PC-9 (cell line): ENCODE data around the gene IQCB1. TPM values are rescaled to one million over a fixed set of nuclear protein-coding genes. Genes with fewer than 3 reads are reported as not detected.
"Not testable (repeated sequence)": the region's sequence is repeated elsewhere in the genome, so short reads cannot be mapped to it uniquely, and the experiment has no call there.

Source experiments
- BruUV-seq: library from RNA; stranded (reverse); fragments of 400-500 nt; replicated peaks from 2 replicates; lab custom pipeline; 2021; lab: Mats Ljungman, UMichigan
- CTCF ChIA-PET: fragments of 300-600 bp; sonication (Branson Sonifier 250); formaldehyde crosslinking; loops from one replicate; lab custom pipeline; 2022; ENCODE audit warnings: antibody characterized with exemption; lab: Charles Lee
- POLR2A ChIA-PET: fragments of 300-600 bp; sonication (Branson Sonifier 250); formaldehyde crosslinking; loops from one replicate; lab custom pipeline; 2022; ENCODE audit warnings: antibody characterized with exemption; ENCODE audit not compliant: unreplicated experiment; lab: Charles Lee
- DNase-seq, 2 experiments: peaks; one replicate each; pipeline versions ENCODE4 v3.0.0 to v3.0.0-alpha.2; 2015 to 2022; ENCODE audit warnings: mixed read lengths in 1 of 2
- H2AFZ ChIP-seq: fragments of 200-600 bp; sonication (generic); 2 replicates; pipeline ENCODE4 v1.8.1; 2017; ENCODE audit warnings: antibody characterized with exemption
- H3F3A ChIP-seq: fragments of 200-600 bp; sonication (generic); 2 replicates; pipeline ENCODE4 v1.8.1; 2017; ENCODE audit warnings: antibody characterized with exemption, mild to moderate bottlenecking, low read depth; ENCODE audit not compliant: insufficient read depth
- H3K27ac ChIP-seq: fragments of 200-600 bp; sonication (generic); 2 replicates; pipeline ENCODE4 v1.6.1; 2016; ENCODE audit warnings: mixed run types
- H3K27me3 ChIP-seq: fragments of 200-600 bp; sonication (generic); 2 replicates; pipeline ENCODE4 v1.6.1; 2016; ENCODE audit warnings: low read depth, mixed run types; ENCODE audit not compliant: insufficient read depth
- H3K36me3 ChIP-seq: fragments of 200-600 bp; sonication (generic); 2 replicates; pipeline ENCODE4 v1.6.1; 2016; ENCODE audit warnings: low read depth, mixed run types
- H3K4me1 ChIP-seq: fragments of 200-600 bp; sonication (generic); replicated peaks from 2 replicates; pipeline ENCODE4 v1.6.1; 2016; ENCODE audit warnings: mixed run types; ENCODE audit not compliant: insufficient read depth
- H3K4me2 ChIP-seq: fragments of 200-600 bp; sonication (generic); 2 replicates; pipeline ENCODE4 v1.6.1; 2017; ENCODE audit warnings: mixed run types
- H3K4me3 ChIP-seq: fragments of 200-600 bp; sonication (generic); 2 replicates; pipeline ENCODE4 v1.6.1; 2016; ENCODE audit warnings: mixed run types
- H3K79me2 ChIP-seq: fragments of 200-600 bp; sonication (generic); 2 replicates; pipeline ENCODE4 v1.6.1; 2017; ENCODE audit warnings: low read depth, mixed run types
- H3K9me2 ChIP-seq: fragments of 200-600 bp; sonication (generic); 2 replicates; pipeline ENCODE4 v1.8.1; 2017; ENCODE audit warnings: mild to moderate bottlenecking; ENCODE audit not compliant: insufficient read depth
- H3K9me3 ChIP-seq: fragments of 200-600 bp; sonication (generic); 2 replicates; pipeline ENCODE4 v1.8.1; 2016; ENCODE audit warnings: low read depth; ENCODE audit not compliant: insufficient read depth
- H4K20me1 ChIP-seq: fragments of 200-600 bp; sonication (generic); 2 replicates; pipeline ENCODE4 v1.8.1; 2017; ENCODE audit not compliant: insufficient read depth
- EZH2 ChIP-seq: fragments of 200-600 bp; sonication (generic); IDR thresholded peaks from 2 replicates; pipeline ENCODE4 v1.8.0; 2017; ENCODE audit warnings: antibody characterized with exemption, low read depth
- intact Hi-C: fragments of 100-400 bp; cut with micrococcal nuclease; formaldehyde crosslinking; loops from one replicate; pipeline ENCODE4 v1.10.0; 2022; ENCODE audit not compliant: unreplicated experiment
- total RNA-seq: library from RNA; stranded (reverse); gene quantifications from 2 replicates; pipeline ENCODE4 v1.2.3, GENCODE V29; 2021
- TF ChIP-seq, protein P1 (sequence below): fragments of 200-600 bp; sonication (generic); conservative IDR thresholded peaks from 2 replicates; pipeline ENCODE4 v1.6.1; 2017; ENCODE audit warnings: mixed run types, antibody characterized with exemption, mild to moderate bottlenecking, moderate library complexity

The IQCB1 gene
- total RNA-seq, 1 experiment from 2014 or later = 14.8 TPM

DNA sequence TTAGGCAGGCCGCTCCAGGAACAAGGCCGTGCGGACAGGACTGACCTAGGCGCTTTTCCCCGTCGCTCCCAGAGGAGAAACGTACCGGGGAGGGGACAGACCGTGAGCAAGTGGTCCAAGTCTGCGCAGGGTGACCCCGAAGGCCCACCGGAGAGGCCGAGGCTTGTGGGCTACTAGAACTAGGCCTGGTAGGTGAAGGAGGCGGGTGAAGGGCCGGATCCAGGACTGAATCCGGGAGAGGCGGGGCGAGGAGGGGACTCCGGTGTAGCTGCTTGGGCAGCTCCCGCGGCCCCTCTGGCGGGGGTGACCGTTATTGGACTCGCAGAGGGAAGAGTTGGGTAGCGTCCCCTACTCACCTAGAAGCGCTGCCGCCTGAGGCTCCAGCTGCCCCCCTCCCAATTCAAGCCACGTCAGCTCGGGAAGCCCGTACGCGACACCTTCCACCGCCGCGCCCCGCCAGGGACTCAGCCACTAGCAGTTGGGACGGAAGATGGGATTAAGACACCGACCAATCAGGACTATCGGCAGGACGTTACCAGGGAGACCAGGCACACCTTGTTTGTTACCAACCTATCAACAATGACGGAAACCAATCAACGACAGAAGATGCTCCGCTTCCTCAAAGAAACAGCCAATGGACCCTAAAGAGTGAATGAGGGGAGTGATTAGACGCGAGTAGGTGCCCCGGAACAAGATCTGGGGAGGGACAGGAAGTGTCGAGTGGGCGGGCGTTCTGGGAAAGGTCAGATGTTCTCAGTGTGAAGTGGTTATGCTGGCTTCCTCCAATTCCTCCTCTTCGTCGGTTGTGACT lies 85.4 kb downstream of the IQCB1 start, which contains the start of gene GOLGB1:
TSS of gene GOLGB1 (minus strand) at position 466 of the 811 bp plus-strand sequence. CDS start 18,770 bp downstream, outside the sequence.
- Histone ChIP-seq H3K4me2 (peak within 1 kb of the TSS; percentile 94), H3K79me2 (peaks cover 53% of the 10 kb centered on the region), H2AFZ (peak within 1 kb of the TSS; percentile 87), H3K27me3 (no peaks in the 10 kb centered on the region), H4K20me1 (peaks cover 28% of the 10 kb centered on the region), H3K9me2 (no peaks in the 10 kb centered on the region), H3F3A (peaks cover 12% of the 10 kb centered on the region; the same call in 1 of the 2 replicates), H3K36me3 (no peaks in the 10 kb centered on the region), H3K4me3 (peak within 1 kb of the TSS; percentile 75), H3K4me1 (peaks cover 33% of the 10 kb centered on the region), H3K27ac (peak within 1 kb of the TSS; percentile 72), H3K9me3 (no peaks in the 10 kb centered on the region)
- DNase-seq = peak; percentile 94 to 100
- ChIA-PET CTCF (interaction anchor here (0.7 kb wide), 1 partner anchor 203 kb away, joined by 3 read pairs; no protein-coding TSS in a partner anchor), POLR2A (interaction anchor here (0.6 to 0.7 kb wide), 3 partner anchors 60 to 1141 kb away, joined by 4 to 6 read pairs (median 6); partner anchors contain the start of genes EAF2 and IQCB1)
- intact Hi-C loops = loop anchor here (2.0 kb wide), 1 partner anchor 85 kb away; the partner anchor contains the start of genes EAF2 and IQCB1
- TF ChIP-seq EZH2 = no peak
- TF ChIP-seq, protein P1, sequence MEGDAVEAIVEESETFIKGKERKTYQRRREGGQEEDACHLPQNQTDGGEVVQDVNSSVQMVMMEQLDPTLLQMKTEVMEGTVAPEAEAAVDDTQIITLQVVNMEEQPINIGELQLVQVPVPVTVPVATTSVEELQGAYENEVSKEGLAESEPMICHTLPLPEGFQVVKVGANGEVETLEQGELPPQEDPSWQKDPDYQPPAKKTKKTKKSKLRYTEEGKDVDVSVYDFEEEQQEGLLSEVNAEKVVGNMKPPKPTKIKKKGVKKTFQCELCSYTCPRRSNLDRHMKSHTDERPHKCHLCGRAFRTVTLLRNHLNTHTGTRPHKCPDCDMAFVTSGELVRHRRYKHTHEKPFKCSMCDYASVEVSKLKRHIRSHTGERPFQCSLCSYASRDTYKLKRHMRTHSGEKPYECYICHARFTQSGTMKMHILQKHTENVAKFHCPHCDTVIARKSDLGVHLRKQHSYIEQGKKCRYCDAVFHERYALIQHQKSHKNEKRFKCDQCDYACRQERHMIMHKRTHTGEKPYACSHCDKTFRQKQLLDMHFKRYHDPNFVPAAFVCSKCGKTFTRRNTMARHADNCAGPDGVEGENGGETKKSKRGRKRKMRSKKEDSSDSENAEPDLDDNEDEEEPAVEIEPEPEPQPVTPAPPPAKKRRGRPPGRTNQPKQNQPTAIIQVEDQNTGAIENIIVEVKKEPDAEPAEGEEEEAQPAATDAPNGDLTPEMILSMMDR = no peak
- no TSS peak for BruUV-seq

DNA sequence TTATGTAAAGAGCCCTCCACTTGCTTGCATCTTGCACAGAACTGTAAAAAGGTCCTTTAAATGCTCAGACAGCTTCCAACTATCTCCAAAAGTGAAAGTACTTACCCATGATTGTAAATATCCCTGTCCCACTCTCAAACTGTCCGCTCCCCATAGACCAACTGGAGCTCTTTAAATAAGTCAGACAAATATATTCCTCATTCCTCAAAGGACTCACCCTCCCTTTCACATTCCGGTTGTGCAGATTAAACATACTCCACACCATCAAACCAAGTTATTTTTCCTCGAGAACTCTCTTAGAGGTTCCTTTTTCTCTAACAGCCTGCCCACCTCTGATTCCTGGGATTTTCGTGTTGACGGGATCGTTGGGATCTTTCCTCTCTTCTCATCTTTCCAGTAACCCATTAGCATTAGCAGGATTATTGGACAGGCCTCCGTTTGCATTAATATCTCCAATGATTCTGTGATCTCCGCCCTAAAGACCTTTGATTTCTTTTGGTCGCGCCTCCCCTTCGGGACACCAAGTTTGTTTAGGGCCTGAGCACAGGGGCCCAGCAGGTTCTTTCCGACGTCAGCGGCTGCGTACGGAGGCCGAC lies 86.1 kb downstream of the IQCB1 start:
- peak in 1 of 2 experiments; percentile 58 for DNase-seq
- Histone ChIP-seq H3K27me3 (no peaks in the 10 kb centered on the region), H2AFZ (peak overlapping the region; percentile 87), H3K4me3 (peak overlapping the region; percentile 75), H3K9me3 (no peaks in the 10 kb centered on the region), H3K79me2 (peaks cover 60% of the 10 kb centered on the region), H3K4me1 (peaks cover 33% of the 10 kb centered on the region), H3K9me2 (no peaks in the 10 kb centered on the region), H3F3A (peaks cover 12% of the 10 kb centered on the region; the same call in 1 of the 2 replicates), H4K20me1 (peaks cover 34% of the 10 kb centered on the region), H3K4me2 (peak overlapping the region; percentile 94), H3K36me3 (no peaks in the 10 kb centered on the region), H3K27ac (peak overlapping the region; percentile 72)
- TSS peak; percentile 70 for BruUV-seq
- CTCF ChIA-PET = no interaction called here
- TF ChIP-seq, protein P1 = no peak
- intact Hi-C loops = loop anchor here (2.0 kb wide), 1 partner anchor 86 kb away; the partner anchor contains the start of genes EAF2 and IQCB1
- POLR2A ChIA-PET = interaction anchor here (0.6 to 1.2 kb wide), 5 partner anchors 14 to 1142 kb away, joined by 4 to 7 read pairs (median 6); partner anchors contain the start of genes EAF2 and IQCB1

DNA sequence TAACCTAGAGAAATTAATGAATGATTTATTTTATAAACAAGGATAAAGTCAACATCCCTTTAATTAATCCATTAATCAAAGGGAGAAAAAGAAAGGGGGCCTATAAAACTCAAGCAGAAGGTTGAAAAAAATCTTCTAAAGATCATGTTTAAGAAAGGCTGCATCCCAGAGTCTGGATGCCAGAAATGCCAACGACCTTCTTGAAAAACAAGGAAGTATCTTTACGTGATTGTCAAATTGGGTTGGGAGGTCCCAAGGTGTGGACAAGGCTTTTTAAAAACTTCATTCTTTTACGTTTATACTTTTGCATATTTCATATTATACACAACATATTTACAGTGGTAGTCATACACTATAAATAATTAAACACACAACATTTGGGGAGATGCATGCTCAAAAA lies 86.9 kb downstream of the IQCB1 start:
- peaks cover 40% of the 10 kb centered on the region for H4K20me1 ChIP-seq
- peaks cover 5% of the 10 kb centered on the region; the same call in 1 of the 2 replicates for H3K36me3 ChIP-seq
- peak overlapping the region; percentile 94 for H3K4me2 ChIP-seq
- ChIA-PET CTCF (no interaction called here), POLR2A (interaction anchor here (0.6 to 1.2 kb wide), 3 partner anchors 15 to 1019 kb away, joined by 4 to 7 read pairs (median 5); no protein-coding TSS in a partner anchor)
- no peaks in the 10 kb centered on the region for H3K9me2 ChIP-seq
- H3K4me1 ChIP-seq = peaks cover 33% of the 10 kb centered on the region
- no peaks in the 10 kb centered on the region for H3K27me3 ChIP-seq
- H2AFZ ChIP-seq = no peak overlapping the region
- intact Hi-C loops = loop anchor here (2.0 kb wide), 1 partner anchor 87 kb away; the partner anchor contains the start of genes EAF2 and IQCB1
- H3K79me2 ChIP-seq = peaks cover 68% of the 10 kb centered on the region
- no peak overlapping the region for H3K27ac ChIP-seq
- TF ChIP-seq, protein P1 = no peak
- TF ChIP-seq EZH2 = no peak
- peak overlapping the region; percentile 75 for H3K4me3 ChIP-seq
- no peak for DNase-seq
- H3K9me3 ChIP-seq = no peaks in the 10 kb centered on the region
- no TSS peak for BruUV-seq
- peaks cover 12% of the 10 kb centered on the region; the same call in 1 of the 2 replicates for H3F3A ChIP-seq

DNA sequence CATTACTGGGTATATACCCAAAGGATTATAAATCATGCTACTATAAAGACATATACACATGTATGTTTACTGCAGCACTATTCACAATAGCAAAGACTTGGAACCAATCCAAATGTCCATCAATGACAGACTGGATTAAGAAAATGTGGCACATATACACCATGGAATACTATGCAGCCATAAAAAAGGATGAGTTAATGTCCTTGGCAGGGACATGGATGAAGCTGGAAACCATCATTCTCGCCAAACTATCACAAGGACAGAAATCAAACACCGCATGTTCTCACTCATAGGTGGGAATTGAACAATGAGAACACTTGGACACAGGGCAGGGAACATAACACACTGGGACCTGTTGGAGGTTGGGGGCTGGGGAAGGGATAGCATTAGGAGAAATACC lies 91.8 kb downstream of the IQCB1 start:
- H3K9me3 ChIP-seq, H2AFZ ChIP-seq, intact Hi-C loops, POLR2A ChIA-PET, DNase-seq, BruUV-seq, H3K4me1 ChIP-seq, H3K4me3 ChIP-seq, CTCF ChIA-PET, H3K27ac ChIP-seq, H3K4me2 ChIP-seq, H3K9me2 ChIP-seq, H3F3A ChIP-seq, H3K27me3 ChIP-seq: not testable (repeated sequence)
- H4K20me1 ChIP-seq = peaks cover 82% of the 10 kb centered on the region
- peaks cover 18% of the 10 kb centered on the region for H3K36me3 ChIP-seq
- peaks cover 91% of the 10 kb centered on the region for H3K79me2 ChIP-seq
